HT-29 (cell line): ENCODE measurements around the gene MARVELD1. TPM values are rescaled to one million over a fixed set of nuclear protein-coding genes. Genes with fewer than 3 reads are reported as not detected.

Source experiments
- DNase-seq: peaks from one replicate; pipeline ENCODE4 v3.0.0-alpha.2; 2015; ENCODE audit warnings: low spot score
- total RNA-seq: library from RNA; depleted of rRNA; stranded (reverse); fragments of >200 nt; shearing (Covaris generic); gene quantifications from 2 replicates; pipeline ENCODE4 v1.2.3, GENCODE V29; 2014

MARVELD1 gene
- total RNA-seq, 1 experiment from 2014 or later, result 24.9 TPM

DNA sequence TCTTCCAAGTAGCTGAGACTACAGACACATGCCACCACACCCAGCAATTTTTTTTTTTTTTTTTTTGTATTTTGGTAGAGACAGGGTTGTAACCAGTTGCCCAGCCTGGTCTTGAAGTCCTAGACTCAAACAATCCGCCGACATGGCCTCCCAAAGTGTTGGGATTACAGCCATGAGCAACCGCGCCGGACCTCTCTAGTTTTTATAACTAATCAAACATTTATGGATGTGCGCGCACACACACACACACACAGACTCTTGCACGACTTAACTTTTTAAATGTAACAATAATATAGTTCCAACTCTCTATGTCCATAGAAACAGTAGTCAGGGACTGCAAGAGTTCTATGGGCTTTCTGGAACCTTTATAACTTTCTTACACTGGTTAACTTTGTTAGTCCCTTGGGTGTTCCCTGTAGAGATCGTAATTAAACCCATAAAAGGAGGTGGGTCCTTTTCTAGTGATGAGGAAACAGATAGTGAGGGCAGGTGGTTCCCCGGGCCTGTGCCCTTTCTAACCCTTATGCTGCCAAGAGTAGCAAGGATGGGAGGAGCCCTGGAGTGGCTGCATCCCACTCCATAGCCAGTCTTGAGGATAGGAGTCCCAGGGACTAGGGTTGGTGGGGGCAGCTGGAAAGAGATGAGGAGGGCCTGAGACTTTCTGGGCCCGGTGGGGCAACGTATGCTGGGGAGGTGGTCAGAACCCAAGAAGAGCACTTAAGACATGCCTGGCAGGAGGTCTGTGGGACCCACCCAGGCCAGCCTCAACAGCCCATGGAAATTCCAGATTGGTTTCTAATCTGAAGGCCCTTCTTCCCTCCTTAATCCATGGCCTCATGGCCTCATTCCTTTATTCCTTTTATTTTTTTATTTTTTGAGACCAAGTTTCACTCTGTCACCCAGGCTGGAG lies 8.6 kb downstream of the MARVELD1 start:
- no peak for DNase-seq

- DNase-seq, result no peak
These were observed 9.5 kb downstream of the MARVELD1 start for GRCh38 chr10:97723001-97723400.

DNA sequence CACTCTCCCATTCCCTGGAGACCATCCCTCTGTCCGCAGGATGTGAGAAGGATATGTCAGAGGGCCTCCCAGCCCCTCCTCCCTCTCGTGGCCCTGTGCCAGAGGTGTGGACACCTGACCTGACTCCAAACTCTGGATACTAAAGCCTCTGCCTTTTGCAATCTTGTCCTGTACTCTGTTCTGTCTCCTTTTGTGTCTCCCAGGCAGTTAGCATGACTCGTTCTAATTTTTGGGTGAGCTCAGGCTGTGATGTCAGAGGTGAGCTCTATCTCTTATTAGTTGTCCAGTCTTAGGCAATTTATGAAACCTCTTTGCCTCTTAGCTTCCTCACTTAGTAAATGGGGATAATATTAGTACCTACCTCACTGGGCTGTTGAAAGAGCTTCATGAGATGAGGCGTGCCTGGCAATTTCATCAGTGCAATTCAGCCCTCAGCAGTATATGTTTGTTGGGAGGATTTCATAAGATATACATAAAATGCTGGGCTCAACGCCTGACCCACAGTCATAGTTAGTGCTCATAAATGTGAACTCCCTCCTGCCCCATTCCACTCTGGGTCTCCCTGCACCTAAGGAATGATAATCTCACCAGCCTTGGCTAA lies 10.9 kb downstream of the MARVELD1 start:
- DNase-seq, result no peak

GRCh38 chr10:97726636-97727178 lies 13.2 kb downstream of the MARVELD1 start:
- DNase-seq, result peak; percentile 53

GRCh38 chr10:97729014-97729413 lies 15.5 kb downstream of the MARVELD1 start:
- DNase-seq, result no peak

GRCh38 chr10:97731346-97732051 lies 18.0 kb downstream of the MARVELD1 start:
- peak; percentile 91 for DNase-seq

DNA sequence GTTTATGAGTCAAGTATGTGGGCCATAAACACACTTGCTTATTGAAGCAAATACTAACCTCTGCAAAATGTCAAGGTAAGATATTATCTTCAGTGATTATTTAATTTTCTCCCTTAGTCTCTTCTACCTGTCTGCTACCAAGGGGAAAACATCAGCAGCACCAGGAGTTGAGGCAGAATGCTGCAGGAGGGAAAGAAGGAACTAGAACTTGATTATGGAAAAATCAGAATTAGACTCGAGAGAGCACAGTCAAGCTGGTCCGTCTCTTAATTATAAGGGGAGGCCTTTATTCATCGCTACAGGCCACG lies 18.5 kb downstream of the MARVELD1 start:
- no peak for DNase-seq

GRCh38 chr10:97733256-97733655 lies 19.7 kb downstream of the MARVELD1 start:
- DNase-seq, result no peak

DNA sequence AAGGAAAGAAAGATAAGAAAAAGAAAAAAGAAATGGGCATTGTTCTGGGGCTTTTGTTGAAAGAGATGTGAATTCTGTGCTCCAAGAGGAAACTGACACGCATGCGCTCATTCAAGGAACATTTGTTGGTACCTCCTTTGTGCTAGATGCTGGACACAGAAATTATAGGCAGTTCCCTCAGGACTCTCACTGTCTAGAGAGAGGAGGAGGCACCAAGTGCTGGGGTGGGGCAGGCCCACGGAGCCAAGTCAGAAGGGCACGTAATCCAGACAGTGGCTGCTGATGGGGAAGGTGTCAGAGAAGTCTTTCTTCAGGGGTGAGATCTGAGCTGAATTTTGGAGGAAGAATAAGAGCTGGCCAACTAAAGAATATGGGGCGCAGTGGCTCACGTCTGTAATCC lies 20.5 kb downstream of the MARVELD1 start:
- no peak for DNase-seq

- no peak for DNase-seq
These were observed 22.9 kb downstream of the MARVELD1 start for GRCh38 chr10:97736403-97736901.

DNA sequence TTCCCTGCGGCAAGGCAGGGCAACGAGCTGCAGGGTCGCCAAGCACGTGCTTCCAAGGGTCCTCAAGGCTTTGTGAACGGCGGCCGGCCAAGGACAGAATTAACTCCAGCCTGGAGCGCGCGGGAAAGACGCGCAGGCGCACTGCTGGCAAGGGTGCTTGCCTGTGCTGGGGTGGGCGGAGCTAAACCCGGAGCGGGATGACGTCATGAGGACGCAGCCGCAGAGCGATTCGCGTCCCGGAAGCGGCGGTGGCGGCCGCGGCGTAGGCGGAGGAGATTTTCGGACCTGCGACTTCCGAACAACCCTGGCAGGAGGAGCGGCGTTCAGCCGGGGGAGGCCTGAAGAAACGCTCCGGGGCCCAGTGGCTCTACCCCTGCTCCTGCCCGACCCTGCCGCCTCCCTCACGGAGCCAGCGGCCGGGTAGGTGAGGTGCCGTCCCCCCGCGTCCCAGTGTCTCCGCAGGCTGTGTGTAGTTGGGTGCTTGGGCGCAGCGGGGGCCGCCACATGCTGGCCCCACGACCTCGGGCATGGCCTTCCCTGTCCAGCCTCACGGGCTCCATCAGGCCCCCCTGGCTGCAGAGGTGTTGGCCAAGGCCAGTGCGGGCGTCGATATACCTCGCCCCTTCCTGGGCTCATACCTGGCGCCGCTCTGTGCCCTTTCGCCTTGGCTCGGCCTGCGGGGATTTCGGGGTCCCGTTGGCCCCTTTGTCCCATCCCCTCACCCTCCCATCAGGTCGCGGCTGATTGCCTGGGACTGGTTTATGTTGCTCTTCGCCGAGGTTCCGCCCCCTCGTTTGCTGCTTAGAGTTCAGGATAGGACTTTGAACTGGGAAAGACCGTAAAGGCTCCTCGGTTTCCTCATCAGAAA lies 23.6 kb downstream of the MARVELD1 start, which contains the start of gene ZFYVE27:
Gene ZFYVE27 (plus strand): TSS at position 227 of the 868 bp plus-strand sequence. CDS start 1,350 bp downstream, outside the sequence.
- peak; percentile 94 for DNase-seq

DNA sequence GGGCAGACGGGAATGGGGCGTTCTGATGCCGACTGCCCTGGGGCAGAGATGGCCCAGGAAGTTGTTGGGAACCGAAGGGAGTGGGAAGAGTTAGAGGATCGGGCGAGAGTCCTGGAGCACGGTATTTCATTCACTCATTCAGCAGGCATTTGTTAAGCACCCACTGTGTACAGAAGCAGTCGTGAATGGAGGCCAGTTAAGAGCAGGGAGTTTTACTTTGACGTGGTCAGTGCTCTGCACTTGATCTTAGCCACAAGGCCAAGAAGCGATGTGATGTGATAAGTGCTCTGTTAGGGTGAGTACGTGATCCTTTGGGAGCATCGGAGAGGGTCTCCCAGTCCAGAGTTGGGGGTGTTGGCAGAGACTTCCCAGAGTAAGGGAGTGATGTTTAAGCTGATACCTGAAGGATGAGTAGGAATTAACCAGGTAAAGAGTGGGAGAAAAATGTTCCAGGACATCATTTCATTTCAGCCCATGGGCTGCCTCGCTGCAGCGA lies 24.3 kb downstream of the MARVELD1 start:
- DNase-seq, result no peak

DNA sequence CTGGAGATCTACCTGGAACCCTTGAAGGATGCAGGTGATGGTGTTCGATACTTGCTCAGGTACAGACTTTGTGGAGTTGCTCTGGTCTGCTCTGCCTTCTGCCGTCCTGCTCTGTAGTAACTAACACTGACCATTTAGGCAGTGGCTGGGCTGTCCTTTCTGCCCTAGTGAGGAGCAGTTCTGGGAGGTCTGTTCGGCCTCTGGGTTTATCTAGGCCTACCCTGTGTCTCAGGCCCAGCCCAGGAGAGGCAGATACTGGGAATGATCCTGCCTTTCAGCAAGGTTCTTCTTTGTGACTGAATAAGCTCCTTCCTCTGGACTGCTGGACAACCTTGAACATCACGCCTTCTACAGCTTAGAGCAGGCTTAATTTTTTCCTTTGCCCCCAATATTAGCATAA lies 25.1 kb downstream of the MARVELD1 start:
- no peak for DNase-seq

- DNase-seq, result no peak
These were observed 27.1 kb downstream of the MARVELD1 start for GRCh38 chr10:97740613-97741012.

- no peak for DNase-seq
These were observed 29.8 kb downstream of the MARVELD1 start for GRCh38 chr10:97743169-97743943.

DNA sequence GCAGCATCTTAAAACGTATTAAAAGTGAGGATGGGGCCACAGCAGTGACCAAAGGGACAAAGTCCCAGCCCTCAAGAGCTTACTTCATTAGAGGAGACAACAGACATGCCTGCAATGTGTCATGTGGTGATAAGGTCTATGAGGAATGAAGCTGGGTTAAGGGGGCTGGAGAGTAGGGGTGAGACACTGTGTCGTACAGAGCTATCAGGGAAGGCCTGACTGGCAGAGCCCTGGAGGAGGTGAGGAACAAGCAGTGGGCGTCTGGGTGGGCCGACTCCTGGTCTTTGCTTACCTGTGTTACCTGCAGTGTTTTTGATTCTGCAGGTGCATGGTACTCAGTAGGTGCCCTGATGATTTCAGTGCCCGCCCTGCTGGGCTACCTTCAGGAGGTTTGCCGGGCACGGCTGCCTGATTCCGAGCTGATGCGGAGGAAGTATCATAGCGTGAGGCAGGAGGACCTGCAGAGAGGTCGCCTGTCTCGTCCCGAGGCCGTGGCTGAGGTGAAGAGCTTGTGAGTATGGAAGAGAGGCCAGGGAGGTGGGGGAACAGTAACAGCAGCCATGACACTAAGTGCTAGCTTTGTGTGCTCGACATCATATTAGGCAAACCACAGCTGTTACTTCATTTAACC lies 31.0 kb downstream of the MARVELD1 start:
- no peak for DNase-seq

- DNase-seq, result no peak
These were observed 34.0 kb downstream of the MARVELD1 start for GRCh38 chr10:97747573-97747972.

DNA sequence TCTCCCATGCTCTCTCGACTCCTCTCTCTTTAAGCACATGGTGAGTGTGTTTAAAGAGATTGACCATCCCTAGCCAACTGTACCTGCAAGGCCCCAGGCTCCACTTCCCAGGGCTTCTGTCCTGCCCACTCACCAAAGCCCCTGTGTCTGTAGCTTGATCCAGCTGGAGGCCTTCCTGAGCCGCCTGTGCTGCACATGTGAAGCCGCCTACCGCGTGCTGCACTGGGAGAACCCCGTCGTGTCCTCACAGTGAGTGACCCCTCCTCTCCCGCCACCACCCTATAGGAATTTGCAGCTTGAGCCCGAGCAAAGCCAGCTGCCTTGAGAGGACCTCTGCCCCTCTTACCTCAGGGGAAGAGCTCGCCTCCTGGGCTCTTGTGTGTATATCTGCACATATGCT lies 34.6 kb downstream of the MARVELD1 start:
- DNase-seq, result no peak

GRCh38 chr10:97752956-97753355 lies 39.4 kb downstream of the MARVELD1 start:
- DNase-seq, result no peak
